ENCODE measurements around the gene LAMTOR3.
"Not testable (repeated sequence)": the region's sequence is repeated elsewhere in the genome, so short reads cannot be mapped to it uniquely, and the experiment has no call there.

LAMTOR3 gene

GRCh38 chr4:99845179-99845578, 49.0 kb downstream of the LAMTOR3 start:
- Histone ChIP-seq H3K4me1 (ENCODE audit: control insufficient read depth, insufficient read depth, low read length) (no peaks in the 10 kb centered on the region), H3K27me3 (ENCODE audit: control insufficient read depth, insufficient read depth, low read length) (no peaks in the 10 kb centered on the region), H3K9me3 (ENCODE audit: control insufficient read depth, insufficient read depth, low read length) (no peaks in the 10 kb centered on the region), H3K36me3 (ENCODE audit: control insufficient read depth, insufficient read depth, low read length) (no peaks in the 10 kb centered on the region), H3K4me3 (ENCODE audit: low read depth, low read length) (no peak overlapping the region), H3K9ac (ENCODE audit: low read depth, low read length) (no peak overlapping the region)

GRCh38 chr4:99844048-99844447, 50.2 kb downstream of the LAMTOR3 start:
- Histone ChIP-seq H3K4me3 (ENCODE audit: low read depth, low read length) (no peak overlapping the region), H3K9me3 (ENCODE audit: control insufficient read depth, insufficient read depth, low read length) (no peaks in the 10 kb centered on the region), H3K27me3 (ENCODE audit: control insufficient read depth, insufficient read depth, low read length) (no peaks in the 10 kb centered on the region), H3K36me3 (ENCODE audit: control insufficient read depth, insufficient read depth, low read length) (no peaks in the 10 kb centered on the region), H3K9ac (ENCODE audit: low read depth, low read length) (no peak overlapping the region), H3K4me1 (ENCODE audit: control insufficient read depth, insufficient read depth, low read length) (no peaks in the 10 kb centered on the region)

- H3K4me1 ChIP-seq (ENCODE audit: control insufficient read depth, insufficient read depth, low read length) = no peaks in the 10 kb centered on the region
- H3K9me3 ChIP-seq (ENCODE audit: control insufficient read depth, insufficient read depth, low read length) = no peaks in the 10 kb centered on the region
- H3K4me3 ChIP-seq (ENCODE audit: low read depth, low read length) = no peak overlapping the region
- H3K36me3 ChIP-seq (ENCODE audit: control insufficient read depth, insufficient read depth, low read length) = no peaks in the 10 kb centered on the region
- no peaks in the 10 kb centered on the region for H3K27me3 ChIP-seq (ENCODE audit: control insufficient read depth, insufficient read depth, low read length)
- H3K9ac ChIP-seq (ENCODE audit: low read depth, low read length) = no peak overlapping the region
Measured at GRCh38 chr4:99843413-99843812, 50.8 kb downstream of the LAMTOR3 start.

- Histone ChIP-seq H3K4me3 (ENCODE audit: low read depth, low read length) (no peak overlapping the region), H3K9me3 (ENCODE audit: control insufficient read depth, insufficient read depth, low read length) (no peaks in the 10 kb centered on the region), H3K4me1 (ENCODE audit: control insufficient read depth, insufficient read depth, low read length) (no peaks in the 10 kb centered on the region), H3K27me3 (ENCODE audit: control insufficient read depth, insufficient read depth, low read length) (no peaks in the 10 kb centered on the region), H3K36me3 (ENCODE audit: control insufficient read depth, insufficient read depth, low read length) (no peaks in the 10 kb centered on the region), H3K9ac (ENCODE audit: low read depth, low read length) (no peak overlapping the region)
Measured at GRCh38 chr4:99841129-99841528, 53.1 kb downstream of the LAMTOR3 start.

- no peaks in the 10 kb centered on the region for H3K4me1 ChIP-seq (ENCODE audit: control insufficient read depth, insufficient read depth, low read length)
- no peak overlapping the region for H3K4me3 ChIP-seq (ENCODE audit: low read depth, low read length)
- no peaks in the 10 kb centered on the region for H3K27me3 ChIP-seq (ENCODE audit: control insufficient read depth, insufficient read depth, low read length)
- no peak overlapping the region for H3K9ac ChIP-seq (ENCODE audit: low read depth, low read length)
- H3K9me3 ChIP-seq (ENCODE audit: control insufficient read depth, insufficient read depth, low read length) = no peaks in the 10 kb centered on the region
- no peaks in the 10 kb centered on the region for H3K36me3 ChIP-seq (ENCODE audit: control insufficient read depth, insufficient read depth, low read length)
Measured at GRCh38 chr4:99838927-99839326, 55.3 kb downstream of the LAMTOR3 start.

- Histone ChIP-seq H3K27me3 (ENCODE audit: control insufficient read depth, insufficient read depth, low read length) (no peaks in the 10 kb centered on the region), H3K4me3 (ENCODE audit: low read depth, low read length) (no peak overlapping the region), H3K9me3 (ENCODE audit: control insufficient read depth, insufficient read depth, low read length) (no peaks in the 10 kb centered on the region), H3K9ac (ENCODE audit: low read depth, low read length) (no peak overlapping the region), H3K36me3 (ENCODE audit: control insufficient read depth, insufficient read depth, low read length) (no peaks in the 10 kb centered on the region), H3K4me1 (ENCODE audit: control insufficient read depth, insufficient read depth, low read length) (no peaks in the 10 kb centered on the region)
Measured at GRCh38 chr4:99835942-99836341, 58.3 kb downstream of the LAMTOR3 start.

GRCh38 chr4:99834569-99834968, 59.7 kb downstream of the LAMTOR3 start:
- H3K36me3 ChIP-seq (ENCODE audit: control insufficient read depth, insufficient read depth, low read length) = no peaks in the 10 kb centered on the region
- H3K27me3 ChIP-seq (ENCODE audit: control insufficient read depth, insufficient read depth, low read length) = no peaks in the 10 kb centered on the region
- no peaks in the 10 kb centered on the region for H3K9me3 ChIP-seq (ENCODE audit: control insufficient read depth, insufficient read depth, low read length)
- no peak overlapping the region for H3K4me3 ChIP-seq (ENCODE audit: low read depth, low read length)
- no peak overlapping the region for H3K9ac ChIP-seq (ENCODE audit: low read depth, low read length)
- no peaks in the 10 kb centered on the region for H3K4me1 ChIP-seq (ENCODE audit: control insufficient read depth, insufficient read depth, low read length)

GRCh38 chr4:99833756-99834155, 60.5 kb downstream of the LAMTOR3 start:
- no peaks in the 10 kb centered on the region for H3K9me3 ChIP-seq (ENCODE audit: control insufficient read depth, insufficient read depth, low read length)
- H3K4me3 ChIP-seq (ENCODE audit: low read depth, low read length) = no peak overlapping the region
- H3K36me3 ChIP-seq (ENCODE audit: control insufficient read depth, insufficient read depth, low read length) = no peaks in the 10 kb centered on the region
- H3K27me3 ChIP-seq (ENCODE audit: control insufficient read depth, insufficient read depth, low read length) = no peaks in the 10 kb centered on the region
- H3K4me1 ChIP-seq (ENCODE audit: control insufficient read depth, insufficient read depth, low read length) = no peaks in the 10 kb centered on the region
- no peak overlapping the region for H3K9ac ChIP-seq (ENCODE audit: low read depth, low read length)

GRCh38 chr4:99832758-99833157, 61.5 kb downstream of the LAMTOR3 start:
- Histone ChIP-seq H3K36me3 (ENCODE audit: control insufficient read depth, insufficient read depth, low read length) (no peaks in the 10 kb centered on the region), H3K4me3 (ENCODE audit: low read depth, low read length) (no peak overlapping the region)

GRCh38 chr4:99832321-99832720, 61.9 kb downstream of the LAMTOR3 start:
- Histone ChIP-seq H3K9me3 (ENCODE audit: control insufficient read depth, insufficient read depth, low read length) (no peaks in the 10 kb centered on the region), H3K27me3 (ENCODE audit: control insufficient read depth, insufficient read depth, low read length) (no peaks in the 10 kb centered on the region), H3K36me3 (ENCODE audit: control insufficient read depth, insufficient read depth, low read length) (no peaks in the 10 kb centered on the region), H3K4me1 (ENCODE audit: control insufficient read depth, insufficient read depth, low read length) (no peaks in the 10 kb centered on the region), H3K9ac (ENCODE audit: low read depth, low read length) (no peak overlapping the region), H3K4me3 (ENCODE audit: low read depth, low read length) (no peak overlapping the region)

More at GRCh38 chr4:99832758-99833157, 61.5 kb downstream of the LAMTOR3 start:
- Histone ChIP-seq H3K27me3 (ENCODE audit: control insufficient read depth, insufficient read depth, low read length) (no peaks in the 10 kb centered on the region), H3K9me3 (ENCODE audit: control insufficient read depth, insufficient read depth, low read length) (no peaks in the 10 kb centered on the region), H3K4me1 (ENCODE audit: control insufficient read depth, insufficient read depth, low read length) (no peaks in the 10 kb centered on the region), H3K9ac (ENCODE audit: low read depth, low read length) (no peak overlapping the region)

- not testable (repeated sequence) for H3K36me3 ChIP-seq (ENCODE audit: control insufficient read depth, insufficient read depth, low read length); H3K4me1 ChIP-seq (ENCODE audit: control insufficient read depth, insufficient read depth, low read length); H3K9me3 ChIP-seq (ENCODE audit: control insufficient read depth, insufficient read depth, low read length); H3K9ac ChIP-seq (ENCODE audit: low read depth, low read length); H3K4me3 ChIP-seq (ENCODE audit: low read depth, low read length); H3K27me3 ChIP-seq (ENCODE audit: control insufficient read depth, insufficient read depth, low read length)
Measured at GRCh38 chr4:99830051-99830450, 64.2 kb downstream of the LAMTOR3 start.

- no peak overlapping the region for H3K4me3 ChIP-seq (ENCODE audit: low read depth, low read length)
- H3K36me3 ChIP-seq (ENCODE audit: control insufficient read depth, insufficient read depth, low read length) = no peaks in the 10 kb centered on the region
- no peaks in the 10 kb centered on the region for H3K9me3 ChIP-seq (ENCODE audit: control insufficient read depth, insufficient read depth, low read length)
- H3K4me1 ChIP-seq (ENCODE audit: control insufficient read depth, insufficient read depth, low read length) = no peaks in the 10 kb centered on the region
- no peaks in the 10 kb centered on the region for H3K27me3 ChIP-seq (ENCODE audit: control insufficient read depth, insufficient read depth, low read length)
- H3K9ac ChIP-seq (ENCODE audit: low read depth, low read length) = no peak overlapping the region
Measured at GRCh38 chr4:99828477-99828876, 65.8 kb downstream of the LAMTOR3 start.
